ENCODE measurements around the gene TOGARAM2.
"Not testable (repeated sequence)": the region's sequence is repeated elsewhere in the genome, so short reads cannot be mapped to it uniquely, and the experiment has no call there.

TOGARAM2 gene

GRCh38 chr2:29072971-29073725, 92.0 kb downstream of the TOGARAM2 start:
- no peak for DNase-seq (ENCODE audit: low spot score)

- no peak for DNase-seq (ENCODE audit: low spot score)
These were observed 92.8 kb downstream of the TOGARAM2 start for GRCh38 chr2:29073933-29074332.

GRCh38 chr2:29074411-29074810, 93.3 kb downstream of the TOGARAM2 start, which contains the start of gene PCARE:
PCARE (minus strand) TSS chr2:29074523; CDS start chr2:29074261, 262 bp downstream.
- DNase-seq (ENCODE audit: low spot score), result no peak

GRCh38 chr2:29075894-29076705, 95.0 kb downstream of the TOGARAM2 start:
- DNase-seq (ENCODE audit: low spot score), result no peak

- DNase-seq (ENCODE audit: low spot score), result no peak
These were observed 98.8 kb downstream of the TOGARAM2 start for GRCh38 chr2:29079887-29080286.

- no peak for DNase-seq (ENCODE audit: low spot score)
These were observed 100.0 kb downstream of the TOGARAM2 start for GRCh38 chr2:29080886-29081743.

- DNase-seq (ENCODE audit: low spot score), result no peak
These were observed 101.9 kb downstream of the TOGARAM2 start for GRCh38 chr2:29082804-29083495.

- no peak for DNase-seq (ENCODE audit: low spot score)
These were observed 103.5 kb downstream of the TOGARAM2 start for GRCh38 chr2:29084554-29084953.

GRCh38 chr2:29090311-29090710, 109.2 kb downstream of the TOGARAM2 start:
- not testable (repeated sequence) for DNase-seq (ENCODE audit: low spot score)

GRCh38 chr2:29096969-29097368, 115.9 kb downstream of the TOGARAM2 start:
- DNase-seq (ENCODE audit: low spot score), result no peak

GRCh38 chr2:29097569-29097968, 116.5 kb downstream of the TOGARAM2 start:
- no peak for DNase-seq (ENCODE audit: low spot score)

- DNase-seq (ENCODE audit: low spot score), result no peak
These were observed 119.5 kb downstream of the TOGARAM2 start for GRCh38 chr2:29100564-29100963.

All from activated CD4-positive, alpha-beta T cell treated with anti-CD3 and anti-CD28 coated beads, Interleukin-2, Interleukin-4, amounts not matched to agents 100 ng/mL and 50 ng/mL, durations not matched to agents 16 hours and 8 hours (primary cell).